DOHH2 (cell line): Measurements from ENCODE around the gene IL1RAPL1.

ENCODE experiments used
- EZH2phosphoT487 ChIP-seq: fragments of 200-600 bp; sonication (generic); IDR thresholded peaks from 2 replicates; pipeline ENCODE4 v1.6.1; 2017; ENCODE audit warnings: borderline replicate concordance, mild to moderate bottlenecking, antibody characterized with exemption, low read length, moderate library complexity, mixed read lengths
- TF ChIP-seq, protein P1 (sequence below): fragments of 200-600 bp; sonication (generic); IDR thresholded peaks from one replicate; pipeline ENCODE4 v1.5.1; 2014; ENCODE audit warnings: antibody characterized with exemption, mild to moderate bottlenecking, low read depth, low read length; ENCODE audit not compliant: poor library complexity, severe bottlenecking

DNA sequence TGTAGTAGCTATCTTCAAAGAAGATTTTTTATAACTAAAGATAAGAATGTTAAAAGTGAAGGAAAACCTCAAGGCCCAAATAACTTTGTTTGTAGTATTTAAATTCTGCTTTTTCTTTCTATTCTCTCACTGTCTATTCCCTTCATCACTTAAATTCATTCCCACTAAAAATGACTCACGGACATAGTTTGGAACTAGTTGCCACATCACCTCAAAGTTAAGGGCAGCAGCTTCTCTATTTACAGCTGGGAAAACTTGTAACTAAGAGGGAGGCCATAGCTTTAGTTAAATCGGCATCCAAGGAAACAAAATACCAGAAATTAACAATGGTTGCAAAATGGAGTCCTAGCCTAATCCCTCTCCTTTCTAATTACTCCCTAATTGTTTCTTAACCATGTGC is 1302.8 kb downstream of the IL1RAPL1 start:
- TF ChIP-seq, protein P1, sequence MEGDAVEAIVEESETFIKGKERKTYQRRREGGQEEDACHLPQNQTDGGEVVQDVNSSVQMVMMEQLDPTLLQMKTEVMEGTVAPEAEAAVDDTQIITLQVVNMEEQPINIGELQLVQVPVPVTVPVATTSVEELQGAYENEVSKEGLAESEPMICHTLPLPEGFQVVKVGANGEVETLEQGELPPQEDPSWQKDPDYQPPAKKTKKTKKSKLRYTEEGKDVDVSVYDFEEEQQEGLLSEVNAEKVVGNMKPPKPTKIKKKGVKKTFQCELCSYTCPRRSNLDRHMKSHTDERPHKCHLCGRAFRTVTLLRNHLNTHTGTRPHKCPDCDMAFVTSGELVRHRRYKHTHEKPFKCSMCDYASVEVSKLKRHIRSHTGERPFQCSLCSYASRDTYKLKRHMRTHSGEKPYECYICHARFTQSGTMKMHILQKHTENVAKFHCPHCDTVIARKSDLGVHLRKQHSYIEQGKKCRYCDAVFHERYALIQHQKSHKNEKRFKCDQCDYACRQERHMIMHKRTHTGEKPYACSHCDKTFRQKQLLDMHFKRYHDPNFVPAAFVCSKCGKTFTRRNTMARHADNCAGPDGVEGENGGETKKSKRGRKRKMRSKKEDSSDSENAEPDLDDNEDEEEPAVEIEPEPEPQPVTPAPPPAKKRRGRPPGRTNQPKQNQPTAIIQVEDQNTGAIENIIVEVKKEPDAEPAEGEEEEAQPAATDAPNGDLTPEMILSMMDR: no peak
- TF ChIP-seq EZH2phosphoT487: no peak
